Measurements from ENCODE around the gene BFSP1.

GRCh38 chr20:17538517-17539170 lies 7.5 kb upstream of the BFSP1 start:
- TF ChIP-seq EP300 (IDR thresholded peaks at IDR 0.05) (no peak), POLR2A (IDR thresholded peaks at IDR 0.05) (no peak)
